Uterus (tissue), 4 donors: Measurements from ENCODE around the gene C22orf15. TPM values are rescaled to one million over a fixed set of nuclear protein-coding genes. Genes with fewer than 3 reads are reported as not detected.

Experiments
- DNase-seq, 2 donors: peaks; one replicate each; pipeline ENCODE4 v3.0.0-alpha.2; 2019 to 2020
- H3K27ac ChIP-seq, 2 donors: fragments of 200-600 bp; sonication (generic); 1 replicate in 1 of 2; 2 replicates in 1 of 2; pipeline ENCODE4 v1.5.1; 2016 to 2018
- H3K27me3 ChIP-seq, 2 donors: fragments of 200-600 bp; sonication (generic); one replicate each; pipeline ENCODE4 v1.5.1; 2018 to 2019; ENCODE audit warnings: control low read depth in 1 of 2
- H3K36me3 ChIP-seq, 2 donors: fragments of 200-600 bp; sonication (generic); one replicate each; pipeline ENCODE4 v1.5.1; 2019; ENCODE audit warnings: control low read depth in 1 of 2
- H3K4me1 ChIP-seq, 2 donors: fragments of 200-600 bp; sonication (generic); one replicate each; pipeline ENCODE4 v1.5.1; 2018 to 2019; ENCODE audit warnings: control low read depth in 1 of 2
- H3K4me3 ChIP-seq, 2 donors: fragments of 200-600 bp; sonication (generic); 1 replicate in 1 of 2; 2 replicates in 1 of 2; pipeline ENCODE4 v1.5.1; 2018 to 2019; ENCODE audit warnings: mild to moderate bottlenecking in 1 of 2
- H3K9me3 ChIP-seq, 2 donors: fragments of 200-600 bp; sonication (generic); one replicate each; pipeline ENCODE4 v1.5.1; 2019; ENCODE audit warnings: control low read depth in 1 of 2
- POLR2A ChIP-seq, 2 donors: fragments of 450-650 bp; IDR thresholded peaks; one replicate each; pipeline ENCODE4 v1.6.1; 2016; ENCODE audit warnings: antibody characterized with exemption in 2 of 2, mild to moderate bottlenecking in 1 of 2, moderate library complexity in 1 of 2
- intact Hi-C: fragments of 100-400 bp; cut with DNase I; formaldehyde crosslinking; loops from one replicate; pipeline ENCODE4 v1.15.1; 2023; ENCODE audit warnings: low total_unique reads
- total RNA-seq, 4 donors: library from RNA; depleted of rRNA in 3 of 4; stranded (reverse); fragments of >200 nt in 3 of 4; gene quantifications; one replicate each; pipeline versions ENCODE4 v1.1.0 to v1.2.4, GENCODE V29; 2014 to 2023
- TF ChIP-seq, protein P1 (sequence below), 4 experiments: fragments of 200-600 bp in 2 of 4; fragments of 450-650 bp in 2 of 4; sonication (generic) in 2 of 4; IDR thresholded peaks; one replicate each; pipeline ENCODE4 v1.5.1; 2016 to 2019; ENCODE audit warnings: antibody characterized with exemption in 4 of 4, mild to moderate bottlenecking in 2 of 4, moderate library complexity in 1 of 4
- donor health status: DM: yes; HTN: yes; CAD: no.

The C22orf15 gene
- total RNA-seq, 4 donors from 2014 or later: 0.41 to 0.55 TPM; not detected in 2

DNA sequence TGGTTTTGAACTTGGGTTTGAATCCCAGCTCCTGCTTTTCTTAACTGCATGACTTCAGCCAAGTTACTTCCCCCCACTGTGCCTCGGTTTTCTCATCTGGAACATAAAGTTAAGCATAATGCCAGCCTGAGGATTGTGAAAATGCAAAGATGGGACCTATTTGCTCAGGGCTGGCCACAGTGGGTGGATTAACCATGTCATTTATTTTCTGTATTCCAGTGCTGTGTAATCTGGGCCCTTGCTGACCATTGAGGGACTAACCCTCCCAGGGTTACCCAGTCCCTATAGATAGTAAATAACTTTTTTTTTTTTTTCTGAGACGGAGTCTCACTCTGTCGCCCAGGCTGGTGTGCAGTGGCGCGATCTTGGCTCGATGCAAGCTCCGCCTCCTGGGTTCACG lies 7.1 kb upstream of the C22orf15 start:
- Histone ChIP-seq H3K4me1 (no peaks in the 10 kb centered on the region), H3K9me3 (no peaks in the 10 kb centered on the region), H3K27me3 (no peaks in the 10 kb centered on the region), H3K27ac (no peak overlapping the region), H3K4me3 (no peak overlapping the region), H3K36me3 (no peaks in the 10 kb centered on the region)
- intact Hi-C loops: no loop called here
- no peak for TF ChIP-seq POLR2A (IDR thresholded peaks at IDR 0.05)
- TF ChIP-seq, protein P1, sequence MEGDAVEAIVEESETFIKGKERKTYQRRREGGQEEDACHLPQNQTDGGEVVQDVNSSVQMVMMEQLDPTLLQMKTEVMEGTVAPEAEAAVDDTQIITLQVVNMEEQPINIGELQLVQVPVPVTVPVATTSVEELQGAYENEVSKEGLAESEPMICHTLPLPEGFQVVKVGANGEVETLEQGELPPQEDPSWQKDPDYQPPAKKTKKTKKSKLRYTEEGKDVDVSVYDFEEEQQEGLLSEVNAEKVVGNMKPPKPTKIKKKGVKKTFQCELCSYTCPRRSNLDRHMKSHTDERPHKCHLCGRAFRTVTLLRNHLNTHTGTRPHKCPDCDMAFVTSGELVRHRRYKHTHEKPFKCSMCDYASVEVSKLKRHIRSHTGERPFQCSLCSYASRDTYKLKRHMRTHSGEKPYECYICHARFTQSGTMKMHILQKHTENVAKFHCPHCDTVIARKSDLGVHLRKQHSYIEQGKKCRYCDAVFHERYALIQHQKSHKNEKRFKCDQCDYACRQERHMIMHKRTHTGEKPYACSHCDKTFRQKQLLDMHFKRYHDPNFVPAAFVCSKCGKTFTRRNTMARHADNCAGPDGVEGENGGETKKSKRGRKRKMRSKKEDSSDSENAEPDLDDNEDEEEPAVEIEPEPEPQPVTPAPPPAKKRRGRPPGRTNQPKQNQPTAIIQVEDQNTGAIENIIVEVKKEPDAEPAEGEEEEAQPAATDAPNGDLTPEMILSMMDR (IDR thresholded peaks at IDR 0.05): no peak
- no peak for DNase-seq

DNA sequence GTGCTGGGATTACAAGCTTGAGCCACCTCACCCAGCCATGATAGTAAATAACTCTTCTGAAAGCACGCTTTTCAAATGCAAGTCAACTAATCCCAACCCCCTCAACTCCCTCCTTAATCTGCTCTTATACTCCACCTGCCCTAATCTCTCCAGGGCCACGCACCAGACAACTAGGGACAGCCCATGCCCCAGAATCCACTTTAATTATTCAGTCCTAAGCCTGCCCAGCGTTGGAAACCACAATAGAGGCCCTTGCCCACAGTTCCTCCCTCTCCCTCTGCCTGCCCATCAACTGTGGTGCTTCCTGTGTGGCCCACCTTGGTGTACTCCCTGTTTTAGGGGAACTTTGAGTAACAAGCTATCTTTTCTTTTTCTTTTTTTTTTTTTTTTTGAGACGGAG lies 5.9 kb upstream of the C22orf15 start:
- H3K4me3 ChIP-seq: no peak overlapping the region
- no peaks in the 10 kb centered on the region for H3K9me3 ChIP-seq
- H3K27me3 ChIP-seq: no peaks in the 10 kb centered on the region
- DNase-seq: no peak
- intact Hi-C loops: no loop called here
- no peaks in the 10 kb centered on the region for H3K36me3 ChIP-seq
- H3K27ac ChIP-seq: no peak overlapping the region
- TF ChIP-seq, protein P1 (IDR thresholded peaks at IDR 0.05): no peak
- no peak for TF ChIP-seq POLR2A (IDR thresholded peaks at IDR 0.05)
- no peaks in the 10 kb centered on the region for H3K4me1 ChIP-seq

DNA sequence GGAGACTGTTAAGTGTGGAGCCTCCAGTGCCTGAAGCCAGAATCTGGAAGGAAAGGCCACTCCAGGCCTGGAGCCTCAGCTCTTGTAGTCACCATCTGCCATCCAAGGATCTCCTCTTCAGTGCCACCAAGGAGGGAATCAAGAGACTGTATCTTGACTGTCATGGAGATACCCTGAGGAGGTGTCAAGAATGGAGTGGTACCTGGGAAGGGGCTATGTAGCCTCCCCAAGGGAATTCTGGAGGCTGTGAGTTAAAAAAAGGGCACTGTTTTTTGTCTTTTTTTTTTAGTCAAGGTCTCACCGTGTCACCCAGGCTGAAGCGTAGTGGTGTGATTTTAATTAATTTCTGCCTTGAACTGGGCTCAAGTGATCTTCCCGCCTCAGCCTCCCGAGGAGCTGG lies 3.2 kb upstream of the C22orf15 start:
- TF ChIP-seq, protein P1 (IDR thresholded peaks at IDR 0.05): no peak
- TF ChIP-seq POLR2A (IDR thresholded peaks at IDR 0.05): no peak
- Histone ChIP-seq H3K36me3 (no peaks in the 10 kb centered on the region), H3K4me1 (peaks cover 0 to 3% of the 10 kb centered on the region in 2 donors), H3K9me3 (no peaks in the 10 kb centered on the region), H3K27ac (no peak overlapping the region), H3K27me3 (no peaks in the 10 kb centered on the region), H3K4me3 (no peak overlapping the region)
- no peak for DNase-seq
- intact Hi-C loops: no loop called here

DNA sequence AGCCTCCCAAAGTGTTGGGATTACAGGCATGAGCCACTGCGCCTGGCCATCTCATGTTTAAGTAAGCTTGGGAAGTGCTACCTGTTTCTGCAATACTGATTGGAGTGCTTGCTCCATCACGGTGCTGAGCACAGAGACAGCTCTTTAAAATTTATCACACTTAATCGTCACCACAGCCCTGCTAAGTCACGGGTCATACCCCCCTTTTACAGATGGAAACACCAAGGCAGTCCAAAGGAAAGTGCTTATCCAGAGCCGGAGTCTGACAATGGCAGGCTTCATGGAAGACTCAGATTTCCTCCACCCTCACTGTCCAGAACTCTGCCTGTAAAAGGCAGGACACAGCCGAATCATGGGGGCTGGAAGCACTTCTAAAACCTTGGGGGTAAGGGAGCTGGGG lies 2.7 kb upstream of the C22orf15 start:
- no peak for TF ChIP-seq POLR2A (IDR thresholded peaks at IDR 0.05)
- TF ChIP-seq, protein P1 (IDR thresholded peaks at IDR 0.05): no peak
- no peak overlapping the region for H3K4me3 ChIP-seq
- intact Hi-C loops: no loop called here

DNA sequence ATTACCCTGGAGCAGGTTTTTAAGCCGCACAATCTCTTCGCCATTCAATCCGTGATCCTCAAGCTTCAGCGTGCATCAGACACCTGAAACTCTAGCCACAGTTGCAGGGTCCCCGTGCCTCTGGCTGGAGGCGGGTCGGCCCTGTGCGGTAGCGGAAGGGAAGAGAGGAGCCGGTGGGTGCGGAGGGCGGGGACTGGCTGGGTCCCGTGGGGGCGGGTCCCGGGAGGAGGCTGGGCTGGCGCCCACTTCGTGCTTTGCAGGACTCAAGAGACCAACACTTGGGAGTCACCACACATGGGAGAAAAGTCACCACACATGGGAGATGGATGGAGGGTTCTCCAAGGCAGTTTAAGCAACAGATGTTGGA lies 772 bp downstream of the C22orf15 start:
- Histone ChIP-seq H3K36me3 (no peaks in the 10 kb centered on the region), H3K4me1 (peaks cover 0 to 3% of the 10 kb centered on the region in 2 donors), H3K27ac (no peak overlapping the region), H3K27me3 (no peaks in the 10 kb centered on the region), H3K4me3 (no peak overlapping the region), H3K9me3 (no peaks in the 10 kb centered on the region)
- TF ChIP-seq POLR2A (IDR thresholded peaks at IDR 0.05): no peak
- TF ChIP-seq, protein P1 (IDR thresholded peaks at IDR 0.05): no peak
- no peak for DNase-seq
- intact Hi-C loops: no loop called here

More for the DNA sequence above, 2.7 kb upstream of the C22orf15 start:
- Histone ChIP-seq H3K4me1 (peaks cover 0 to 3% of the 10 kb centered on the region in 2 donors), H3K27ac (no peak overlapping the region), H3K27me3 (no peaks in the 10 kb centered on the region), H3K9me3 (no peaks in the 10 kb centered on the region), H3K36me3 (no peaks in the 10 kb centered on the region)
- DNase-seq: no peak
